MCF 10A (cell line): ENCODE measurements around the gene FBLN1. TPM values are rescaled to one million over a fixed set of nuclear protein-coding genes. Genes with fewer than 3 reads are reported as not detected.

Experiments used
- BruUV-seq: library from RNA; stranded (reverse); fragments of 400-500 nt; replicated peaks from 2 replicates; lab custom pipeline; 2021; lab: Mats Ljungman, UMichigan
- CTCF ChIA-PET: fragments of 300-600 bp; sonication (Branson Sonifier 250); formaldehyde crosslinking; extraction: SDS; loops from one replicate; lab custom pipeline; 2021; ENCODE audit warnings: antibody characterized with exemption, inconsistent platforms; lab: Yijun Ruan, JAX
- POLR2A ChIA-PET: fragments of 300-600, 350-650 bp; sonication (Branson Sonifier 250); formaldehyde crosslinking; extraction: SDS; loops from one replicate; lab custom pipeline; 2020; ENCODE audit warnings: antibody characterized with exemption, inconsistent platforms; lab: Yijun Ruan, JAX
- DNase-seq: peaks from one replicate; pipeline ENCODE4 v3.0.0-alpha.2; 2018; ENCODE audit not compliant: unreplicated experiment
- H3K27ac Mint-ChIP-seq: one replicate; pipeline ENCODE4 v1.8.0; 2022; ENCODE audit warnings: mild to moderate bottlenecking, low read depth, mixed read lengths; ENCODE audit not compliant: unreplicated experiment
- H3K27me3 Mint-ChIP-seq: one replicate; pipeline ENCODE4 v1.8.0; 2022; ENCODE audit warnings: mixed read lengths; ENCODE audit not compliant: insufficient read depth, unreplicated experiment
- H3K36me3 Mint-ChIP-seq: one replicate; pipeline ENCODE4 v1.8.0; 2022; ENCODE audit warnings: mild to moderate bottlenecking, moderate library complexity, mixed read lengths; ENCODE audit not compliant: insufficient read depth, unreplicated experiment
- H3K4me1 Mint-ChIP-seq: one replicate; pipeline ENCODE4 v1.8.0; 2022; ENCODE audit warnings: mixed read lengths; ENCODE audit not compliant: insufficient read depth, unreplicated experiment
- H3K4me3 Mint-ChIP-seq: one replicate; pipeline ENCODE4 v1.8.0; 2022; ENCODE audit warnings: mild to moderate bottlenecking, moderate library complexity, mixed read lengths; ENCODE audit not compliant: unreplicated experiment
- H3K9me3 Mint-ChIP-seq: one replicate; pipeline ENCODE4 v1.8.0; 2022; ENCODE audit warnings: mixed read lengths; ENCODE audit not compliant: unreplicated experiment
- intact Hi-C: fragments of 100-400 bp; cut with micrococcal nuclease; formaldehyde crosslinking; loops from 2 replicates; pipeline ENCODE4 v1.14.1; 2022
- total RNA-seq: library from RNA; stranded (reverse); gene quantifications from 2 replicates; pipeline ENCODE4 v1.2.3, GENCODE V29; 2022
- TF ChIP-seq, protein P1 (sequence below): fragments of 200-600 bp; IDR thresholded peaks from one replicate; pipeline ENCODE4 v1.8.0; 2022; ENCODE audit warnings: antibody characterized with exemption, mild to moderate bottlenecking; ENCODE audit not compliant: unreplicated experiment

Gene FBLN1
- total RNA-seq, 1 experiment from 2014 or later: 110 TPM

DNA sequence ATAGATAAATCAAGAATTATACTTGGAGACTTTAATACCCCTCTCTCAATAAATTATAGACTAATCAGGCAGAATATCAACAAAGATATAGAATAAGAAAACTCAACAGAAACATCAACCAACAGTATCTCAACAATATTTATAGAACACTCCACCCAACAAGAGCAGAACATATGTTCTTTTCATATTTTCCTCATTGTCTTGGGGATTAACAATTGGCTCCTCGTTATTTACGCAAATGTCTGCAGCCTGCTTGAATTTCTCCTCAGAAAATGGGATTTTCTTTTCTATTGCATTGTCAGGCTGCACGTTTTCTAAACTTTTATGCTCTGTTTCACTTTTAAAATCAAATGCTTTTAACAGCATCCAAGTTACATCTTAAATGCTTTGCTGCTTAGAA lies 37.0 kb upstream of the FBLN1 start:
- CTCF ChIA-PET: interaction anchor here (0.7 to 0.8 kb wide), 2 partner anchors 29 to 565 kb away, joined by 3 to 4 read pairs; no protein-coding TSS in a partner anchor
- intact Hi-C loops: no loop called here
- BruUV-seq: no TSS peak
- TF ChIP-seq, protein P1, sequence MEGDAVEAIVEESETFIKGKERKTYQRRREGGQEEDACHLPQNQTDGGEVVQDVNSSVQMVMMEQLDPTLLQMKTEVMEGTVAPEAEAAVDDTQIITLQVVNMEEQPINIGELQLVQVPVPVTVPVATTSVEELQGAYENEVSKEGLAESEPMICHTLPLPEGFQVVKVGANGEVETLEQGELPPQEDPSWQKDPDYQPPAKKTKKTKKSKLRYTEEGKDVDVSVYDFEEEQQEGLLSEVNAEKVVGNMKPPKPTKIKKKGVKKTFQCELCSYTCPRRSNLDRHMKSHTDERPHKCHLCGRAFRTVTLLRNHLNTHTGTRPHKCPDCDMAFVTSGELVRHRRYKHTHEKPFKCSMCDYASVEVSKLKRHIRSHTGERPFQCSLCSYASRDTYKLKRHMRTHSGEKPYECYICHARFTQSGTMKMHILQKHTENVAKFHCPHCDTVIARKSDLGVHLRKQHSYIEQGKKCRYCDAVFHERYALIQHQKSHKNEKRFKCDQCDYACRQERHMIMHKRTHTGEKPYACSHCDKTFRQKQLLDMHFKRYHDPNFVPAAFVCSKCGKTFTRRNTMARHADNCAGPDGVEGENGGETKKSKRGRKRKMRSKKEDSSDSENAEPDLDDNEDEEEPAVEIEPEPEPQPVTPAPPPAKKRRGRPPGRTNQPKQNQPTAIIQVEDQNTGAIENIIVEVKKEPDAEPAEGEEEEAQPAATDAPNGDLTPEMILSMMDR: no peak
- Mint-ChIP-seq H3K4me1 (peaks cover 20% of the 10 kb centered on the region), H3K36me3 (peaks cover 6% of the 10 kb centered on the region), H3K9me3 (peaks cover 9% of the 10 kb centered on the region), H3K27me3 (no peaks in the 10 kb centered on the region), H3K27ac (no peak overlapping the region), H3K4me3 (no peak overlapping the region)
- no peak for DNase-seq
- POLR2A ChIA-PET: no interaction called here

GRCh38 chr22:45468872-45469271 lies 33.8 kb upstream of the FBLN1 start:
- TF ChIP-seq, protein P1: no peak
- Mint-ChIP-seq H3K27ac (peak overlapping the region; percentile 90), H3K36me3 (peaks cover 6% of the 10 kb centered on the region), H3K4me3 (peak overlapping the region; percentile 58), H3K9me3 (peaks cover 9% of the 10 kb centered on the region), H3K27me3 (no peaks in the 10 kb centered on the region), H3K4me1 (peaks cover 25% of the 10 kb centered on the region)
- ChIA-PET POLR2A (interaction anchor here (0.6 to 7.7 kb wide), 15 partner anchors 12 to 357 kb away, joined by 3 to 161 read pairs (median 6); partner anchors contain the start of genes FBLN1 and NUP50), CTCF (interaction anchor here (0.8 to 1.7 kb wide), 6 partner anchors 9 to 82 kb away, joined by 3 to 4 read pairs (median 4); no protein-coding TSS in a partner anchor)
- intact Hi-C loops: no loop called here
- peak; percentile 81 for DNase-seq
- BruUV-seq: no TSS peak

DNA sequence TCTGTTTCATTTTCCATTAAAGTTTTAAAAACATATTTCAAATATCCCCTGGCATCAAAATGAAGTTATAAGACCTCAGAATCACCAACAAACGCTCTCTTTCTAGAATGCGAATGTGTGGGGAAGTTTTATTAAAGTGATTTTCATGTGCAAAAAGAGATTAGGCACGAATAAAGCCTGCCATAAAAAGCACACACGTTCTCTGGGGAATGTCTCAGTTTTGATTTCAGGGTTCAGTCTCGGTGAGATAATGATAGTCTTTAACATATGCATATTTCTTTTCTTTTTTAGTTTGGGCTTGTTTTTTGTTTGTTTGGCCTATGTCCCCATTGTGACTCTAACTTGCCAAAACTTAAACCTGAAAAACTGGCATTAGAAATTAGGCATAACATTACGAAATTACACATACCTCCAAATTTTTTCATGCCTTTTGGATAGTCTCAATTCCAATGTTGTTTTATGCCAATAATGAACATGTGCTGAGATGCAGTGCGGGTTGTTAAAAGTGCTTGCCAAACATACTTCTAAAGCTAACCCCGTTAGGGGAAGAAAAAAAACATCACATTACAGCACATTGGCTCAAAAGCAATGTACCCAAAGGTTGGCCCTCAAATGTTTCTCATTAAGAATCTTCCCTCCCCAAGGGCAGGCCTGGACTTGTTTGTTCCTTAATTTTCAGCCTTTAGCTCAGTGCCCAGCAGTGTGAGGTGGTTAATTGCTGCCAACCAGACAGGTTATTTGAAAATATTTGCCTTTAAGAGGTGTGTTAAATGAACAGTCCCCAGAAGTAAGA lies 33.2 kb upstream of the FBLN1 start:
- peaks cover 6% of the 10 kb centered on the region for H3K36me3 Mint-ChIP-seq
- peak; percentile 91 for DNase-seq
- TSS peak; percentile 75 for BruUV-seq
- H3K9me3 Mint-ChIP-seq: peaks cover 3% of the 10 kb centered on the region
- no peaks in the 10 kb centered on the region for H3K27me3 Mint-ChIP-seq
- POLR2A ChIA-PET: interaction anchor here (0.6 to 7.7 kb wide), 34 partner anchors 9 to 1432 kb away, joined by 3 to 161 read pairs (median 6); partner anchors contain the start of genes FBLN1 and NUP50
- H3K4me1 Mint-ChIP-seq: peaks cover 25% of the 10 kb centered on the region
- peak overlapping the region; percentile 90 for H3K27ac Mint-ChIP-seq
- intact Hi-C loops: no loop called here
- CTCF ChIA-PET: interaction anchor here (0.7 to 1.9 kb wide), 11 partner anchors 9 to 85 kb away, joined by 3 to 10 read pairs (median 4); no protein-coding TSS in a partner anchor
- H3K4me3 Mint-ChIP-seq: peak overlapping the region; percentile 58
- TF ChIP-seq, protein P1: no peak

GRCh38 chr22:45470871-45471270 lies 31.8 kb upstream of the FBLN1 start:
- H3K27me3 Mint-ChIP-seq: no peaks in the 10 kb centered on the region
- CTCF ChIA-PET: interaction anchor here (0.8 to 1.9 kb wide), 12 partner anchors 9 to 81 kb away, joined by 3 to 10 read pairs (median 4); no protein-coding TSS in a partner anchor
- H3K36me3 Mint-ChIP-seq: peaks cover 6% of the 10 kb centered on the region
- POLR2A ChIA-PET: interaction anchor here (1.1 to 7.7 kb wide), 11 partner anchors 7 to 311 kb away, joined by 3 to 161 read pairs (median 10); partner anchors contain the start of gene FBLN1
- BruUV-seq: no TSS peak
- peaks cover 30% of the 10 kb centered on the region for H3K4me1 Mint-ChIP-seq
- TF ChIP-seq, protein P1: no peak
- no peak overlapping the region for H3K4me3 Mint-ChIP-seq
- no peak for DNase-seq
- H3K27ac Mint-ChIP-seq: peak overlapping the region; percentile 90
- intact Hi-C loops: no loop called here
- H3K9me3 Mint-ChIP-seq: no peaks in the 10 kb centered on the region
